Medulla oblongata (tissue), 1 donor: ENCODE measurements around the gene PLP1.

Source experiments
- DNase-seq: peaks from one replicate; pipeline ENCODE4 v3.0.0-alpha.2; 2015; ENCODE audit errors: extremely low spot score

The PLP1 gene

GRCh38 chrX:103828529-103828928, 51.9 kb downstream of the PLP1 start:
- DNase-seq = no peak

DNA sequence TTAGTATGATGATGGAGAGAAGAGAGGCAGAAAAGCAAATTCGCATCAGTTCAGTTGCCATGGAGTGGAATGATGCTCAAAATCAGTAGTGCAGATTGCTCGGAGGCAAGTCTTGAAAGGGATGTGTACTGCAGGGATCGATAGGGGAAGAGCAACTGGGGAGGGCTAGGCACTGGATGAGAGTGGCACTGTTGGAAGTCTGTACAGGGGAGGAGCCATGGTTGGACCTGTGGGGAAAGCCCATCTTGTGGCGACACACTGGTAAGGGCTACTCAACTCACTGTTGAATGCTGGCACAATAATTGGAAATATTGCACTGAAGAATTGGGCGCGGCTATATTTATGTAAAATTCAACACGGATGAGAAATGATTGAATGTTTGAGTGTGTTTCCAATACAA, 54.2 kb downstream of the PLP1 start:
- DNase-seq = no peak

DNA sequence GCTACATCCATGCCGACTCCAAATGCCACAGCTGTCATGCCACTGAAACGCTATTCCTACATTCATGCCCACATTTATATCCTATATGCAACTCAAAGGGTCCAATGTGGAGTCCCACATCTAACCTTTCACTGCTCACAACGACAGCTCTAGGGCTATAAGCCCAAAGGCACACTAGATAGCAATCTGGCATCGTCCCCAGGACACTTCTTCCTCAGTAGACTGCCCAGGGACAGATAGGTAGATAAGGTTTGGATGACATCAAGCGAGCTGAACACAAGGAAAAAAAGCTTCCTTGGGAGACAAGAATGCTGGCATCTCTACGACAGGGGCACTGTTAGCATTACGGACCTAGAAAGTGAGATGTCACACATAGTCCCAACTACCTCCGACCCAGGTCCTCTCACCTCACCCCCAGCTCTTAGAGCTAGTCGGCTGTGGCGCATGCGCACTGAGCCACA, 54.7 kb downstream of the PLP1 start:
- no peak for DNase-seq

DNA sequence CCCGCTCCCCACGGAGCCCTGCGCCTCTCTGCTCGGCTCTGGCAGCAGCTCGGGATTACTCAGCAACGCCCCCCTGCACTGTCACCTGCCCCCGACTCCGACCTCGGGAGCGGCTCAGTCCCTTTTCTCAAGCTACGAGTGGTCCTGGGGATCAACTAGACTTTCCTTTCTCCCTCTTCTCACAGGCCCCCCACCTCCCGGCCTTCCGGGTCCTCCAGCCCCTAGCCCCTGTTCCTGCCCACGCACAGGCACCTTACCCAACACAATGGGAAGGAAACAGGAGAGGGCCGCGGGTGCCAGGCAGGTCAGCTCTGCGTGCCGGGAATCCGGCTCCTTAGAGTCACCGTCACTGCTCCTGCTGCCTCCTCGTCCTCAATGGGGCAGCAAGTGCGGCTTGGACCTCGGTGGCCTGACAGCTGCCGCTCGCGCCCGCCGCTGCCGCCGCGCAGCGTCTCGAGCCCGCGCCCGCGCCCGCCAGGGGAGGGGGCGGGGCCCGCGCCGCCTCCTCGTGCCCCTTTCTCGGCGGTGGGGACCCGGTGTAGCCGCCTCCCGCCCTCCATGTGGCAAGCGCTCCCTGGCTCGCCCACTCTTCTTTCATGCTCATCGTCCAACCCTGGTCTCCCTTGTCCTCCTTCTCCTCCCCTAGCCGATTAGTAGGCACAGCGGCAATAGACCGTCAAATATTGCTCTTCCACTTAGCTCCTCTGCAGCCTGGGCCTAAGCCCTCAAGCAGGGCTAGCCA, 55.3 kb downstream of the PLP1 start, which contains the start of gene RAB9B:
TSS of gene RAB9B (minus strand) at position 455 of the 742 bp plus-strand sequence. CDS start 6,473 bp downstream, outside the sequence.
- DNase-seq = peak; percentile 63

DNA sequence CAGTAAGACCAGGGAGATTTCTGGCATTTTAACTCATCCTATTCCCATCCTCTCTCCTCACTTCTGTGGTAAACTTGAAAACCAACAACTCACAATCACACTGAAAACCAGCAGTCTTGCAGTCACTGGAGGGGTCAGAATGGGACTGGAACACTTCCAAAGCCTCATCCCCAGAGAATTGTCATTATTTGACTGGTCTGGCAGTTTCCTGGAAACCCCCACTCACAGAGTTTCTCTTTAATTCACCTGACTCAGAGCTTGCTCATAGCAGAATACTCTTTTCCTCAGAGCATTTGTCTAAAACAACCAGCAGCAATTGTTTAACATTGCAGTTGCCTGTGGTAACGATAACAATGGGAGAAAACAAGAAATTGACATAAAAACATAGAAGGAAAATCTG, 62.8 kb downstream of the PLP1 start:
- no peak for DNase-seq
